ENCODE measurements around the gene THAP10.

Gene THAP10

GRCh38 chr15:70892912-70893560 is 803 bp upstream of the THAP10 start:
- H3K4me1 ChIP-seq (ENCODE audit: insufficient read depth, low read length), result no peaks in the 10 kb centered on the region
- no peaks in the 10 kb centered on the region for H3K36me3 ChIP-seq (ENCODE audit: insufficient read depth, low read length)
- H3K9me3 ChIP-seq (ENCODE audit: insufficient read depth, low read length, severe bottlenecking), result no peaks in the 10 kb centered on the region
- DNase-seq, result no peak
- no peak overlapping the region for H3K4me3 ChIP-seq (ENCODE audit: low read depth in 1 of 2, low read length in 2 of 2)
- H4K20me1 ChIP-seq (ENCODE audit: insufficient read depth, low read length), result no peaks in the 10 kb centered on the region
- H2AFZ ChIP-seq (ENCODE audit: low read depth, low read length), result no peak overlapping the region
- H3K4me2 ChIP-seq (ENCODE audit: insufficient read depth, low read length), result no peak overlapping the region
- TF ChIP-seq EZH2 (IDR thresholded peaks at IDR 0.05; ENCODE audit: borderline replicate concordance, low read depth, low read length, severe bottlenecking) (no peak), CTCF (IDR thresholded peaks at IDR 0.05; ENCODE audit: borderline replicate concordance, extremely low read depth, low read length, poor library complexity, severe bottlenecking) (no peak)
- no peak for ATAC-seq (ENCODE audit: insufficient read depth, low read depth)
- H3K27me3 ChIP-seq (ENCODE audit: insufficient read depth, low read length, poor library complexity), result no peaks in the 10 kb centered on the region
- H3K79me2 ChIP-seq (ENCODE audit: insufficient read depth, low read length), result no peaks in the 10 kb centered on the region
- no peak overlapping the region for H3K27ac ChIP-seq (ENCODE audit: low read length)
- H3K9ac ChIP-seq (ENCODE audit: low read depth, low read length), result no peak overlapping the region

- Histone ChIP-seq H3K27ac (ENCODE audit: low read length) (no peak overlapping the region), H3K27me3 (ENCODE audit: insufficient read depth, low read length, poor library complexity) (no peaks in the 10 kb centered on the region), H4K20me1 (ENCODE audit: insufficient read depth, low read length) (no peaks in the 10 kb centered on the region), H3K36me3 (ENCODE audit: insufficient read depth, low read length) (no peaks in the 10 kb centered on the region), H3K4me3 (ENCODE audit: low read depth in 1 of 2, low read length in 2 of 2) (no peak overlapping the region), H3K79me2 (ENCODE audit: insufficient read depth, low read length) (no peaks in the 10 kb centered on the region), H3K4me2 (ENCODE audit: insufficient read depth, low read length) (no peak overlapping the region), H3K9ac (ENCODE audit: low read depth, low read length) (no peak overlapping the region), H3K4me1 (ENCODE audit: insufficient read depth, low read length) (peaks cover 3% of the 10 kb centered on the region; the same call in 1 of the 2 replicates), H3K9me3 (ENCODE audit: insufficient read depth, low read length, severe bottlenecking) (no peaks in the 10 kb centered on the region), H2AFZ (ENCODE audit: low read depth, low read length) (no peak overlapping the region)
- TF ChIP-seq EZH2 (IDR thresholded peaks at IDR 0.05; ENCODE audit: borderline replicate concordance, low read depth, low read length, severe bottlenecking) (no peak), CTCF (IDR thresholded peaks at IDR 0.05; ENCODE audit: borderline replicate concordance, extremely low read depth, low read length, poor library complexity, severe bottlenecking) (no peak)
- ATAC-seq (ENCODE audit: insufficient read depth, low read depth), result no peak
- no peak for DNase-seq
Observed at GRCh38 chr15:70882361-70882760, 9.9 kb downstream of the THAP10 start.

GRCh38 chr15:70880781-70881180 is 11.5 kb downstream of the THAP10 start:
- Histone ChIP-seq H3K79me2 (ENCODE audit: insufficient read depth, low read length) (no peaks in the 10 kb centered on the region), H2AFZ (ENCODE audit: low read depth, low read length) (no peak overlapping the region), H3K9ac (ENCODE audit: low read depth, low read length) (no peak overlapping the region), H3K4me1 (ENCODE audit: insufficient read depth, low read length) (peaks cover 3% of the 10 kb centered on the region; the same call in 1 of the 2 replicates), H3K27ac (ENCODE audit: low read length) (no peak overlapping the region), H4K20me1 (ENCODE audit: insufficient read depth, low read length) (no peaks in the 10 kb centered on the region), H3K4me3 (ENCODE audit: low read depth in 1 of 2, low read length in 2 of 2) (no peak overlapping the region), H3K27me3 (ENCODE audit: insufficient read depth, low read length, poor library complexity) (no peaks in the 10 kb centered on the region), H3K9me3 (ENCODE audit: insufficient read depth, low read length, severe bottlenecking) (no peaks in the 10 kb centered on the region), H3K4me2 (ENCODE audit: insufficient read depth, low read length) (no peak overlapping the region), H3K36me3 (ENCODE audit: insufficient read depth, low read length) (no peaks in the 10 kb centered on the region)
- TF ChIP-seq EZH2 (IDR thresholded peaks at IDR 0.05; ENCODE audit: borderline replicate concordance, low read depth, low read length, severe bottlenecking) (no peak), CTCF (IDR thresholded peaks at IDR 0.05; ENCODE audit: borderline replicate concordance, extremely low read depth, low read length, poor library complexity, severe bottlenecking) (no peak)
- ATAC-seq (ENCODE audit: insufficient read depth, low read depth) (no peak), DNase-seq (no peak)

Measured in DND-41 (cell line).